GM12878 (cell line): Measurements from ENCODE around the gene KLHL3. TPM values are rescaled to one million over a fixed set of nuclear protein-coding genes. Genes with fewer than 3 reads are reported as not detected.

Experiments
- ATAC-seq: fragments of 200-7000 bp; cut with Tn5 transposase; 3 replicates; pipeline ENCODE4 v1.9.1; 2020; ENCODE audit warnings: mild to moderate bottlenecking, moderate library complexity
- BruUV-seq: library from RNA; stranded (reverse); fragments of 400-500 nt; replicated peaks from 2 replicates; lab custom pipeline; 2021; lab: Mats Ljungman, UMichigan
- CTCF ChIA-PET: fragments of 300-600 bp; sonication (Branson Sonifier 250); formaldehyde crosslinking; extraction: SDS; loops from one replicate; lab custom pipeline; 2021; ENCODE audit warnings: inconsistent platforms; lab: Yijun Ruan, JAX
- POLR2A ChIA-PET: fragments of 350-600 bp; formaldehyde crosslinking; extraction: SDS; loops from one replicate; lab custom pipeline; 2021; ENCODE audit warnings: inconsistent platforms; lab: Charles Lee
- RAD21 ChIA-PET: fragments of 300-600 bp; sonication (Branson Sonifier 250); formaldehyde crosslinking; loops from one replicate; lab custom pipeline; 2023; ENCODE audit warnings: antibody characterized with exemption; ENCODE audit not compliant: unreplicated experiment; lab: Charles Lee
- SMC1A ChIA-PET: fragments of 300-600 bp; sonication (Branson Sonifier 250); formaldehyde crosslinking; loops from one replicate; lab custom pipeline; 2023; ENCODE audit not compliant: unreplicated experiment, uncharacterized antibody; lab: Charles Lee
- DNase-seq: peaks from one replicate; pipeline ENCODE4 v3.0.0-alpha.2; 2011; ENCODE audit warnings: low read depth, low spot score
- FAIRE-seq: peaks from 3 replicates; lab custom pipeline; 2011; peaks lifted over from hg19 to GRCh38; lab: Jason Lieb, UNC
- H2AFZ ChIP-seq: 2 replicates; pipeline ENCODE4 v1.6.0; 2011; ENCODE audit warnings: low read depth, low read length, control low read depth; ENCODE audit not compliant: control insufficient read depth
- H3K27ac ChIP-seq: 2 replicates; pipeline ENCODE4 v1.5.1; 2011; ENCODE audit warnings: control low read depth; ENCODE audit not compliant: control insufficient read depth, insufficient read depth
- H3K27me3 ChIP-seq, 2 experiments: replicated peaks in 1 of 2; 2 replicates each; pipeline versions ENCODE4 v1.6.0 to v1.6.1; 2011; ENCODE audit warnings: low read length in 1 of 2; ENCODE audit not compliant: control insufficient read depth in 2 of 2, insufficient read depth in 2 of 2
- H3K36me3 ChIP-seq, 2 experiments: 2 replicates each; pipeline ENCODE4 v1.5.1; 2011; ENCODE audit warnings: low read length in 1 of 2; ENCODE audit not compliant: control insufficient read depth in 2 of 2, insufficient read depth in 2 of 2
- H3K4me1 ChIP-seq: 2 replicates; pipeline ENCODE4 v1.6.1; 2011; ENCODE audit warnings: mild to moderate bottlenecking, low read length, moderate library complexity, mixed read lengths; ENCODE audit not compliant: control insufficient read depth, insufficient read depth
- H3K4me2 ChIP-seq: 2 replicates; pipeline ENCODE4 v1.6.0; 2011; ENCODE audit warnings: control low read depth; ENCODE audit not compliant: control insufficient read depth, insufficient read depth
- H3K4me3 ChIP-seq: fragments of 200-600 bp; sonication (generic); 2 replicates; pipeline ENCODE4 v1.5.1; 2016
- H3K79me2 ChIP-seq: 2 replicates; pipeline ENCODE4 v1.6.0; 2011; ENCODE audit warnings: low read length; ENCODE audit not compliant: control insufficient read depth, insufficient read depth
- H3K9ac ChIP-seq: 2 replicates; pipeline ENCODE4 v1.8.0; 2011; ENCODE audit warnings: low read length, control low read depth, mixed read lengths; ENCODE audit not compliant: control insufficient read depth, insufficient read depth
- H3K9me3 ChIP-seq: replicated peaks from 3 replicates; pipeline ENCODE4 v1.5.1; 2011; ENCODE audit warnings: mild to moderate bottlenecking, low read length; ENCODE audit not compliant: control insufficient read depth, insufficient read depth
- H4K20me1 ChIP-seq: 2 replicates; pipeline ENCODE4 v1.6.0; 2011; ENCODE audit not compliant: control insufficient read depth, insufficient read depth
- ATF3 ChIP-seq: IDR thresholded peaks from 2 replicates; pipeline ENCODE4 v1.6.1; 2011; ENCODE audit warnings: low read depth, mild to moderate bottlenecking, low read length, moderate library complexity, borderline replicate concordance; ENCODE audit errors: extremely low read depth
- CBX5 ChIP-seq: sonication (generic); IDR thresholded peaks from 2 replicates; pipeline ENCODE4 v1.6.1; 2016; ENCODE audit warnings: low read depth, moderate library complexity, mild to moderate bottlenecking, inconsistent platforms
- HDAC6 ChIP-seq: fragments of 200-600 bp; sonication (generic); IDR thresholded peaks from one replicate; pipeline ENCODE4 v1.8.0; 2017; ENCODE audit warnings: antibody characterized with exemption; ENCODE audit not compliant: unreplicated experiment
- IKZF1 ChIP-seq: fragments of 450-650 bp; conservative IDR thresholded peaks from 2 replicates; pipeline ENCODE4 v1.6.1; 2017; ENCODE audit warnings: antibody characterized with exemption, mild to moderate bottlenecking
- MXI1 ChIP-seq: fragments of 150-350 bp; IDR thresholded peaks from 2 replicates; pipeline ENCODE4 v1.6.1; 2011; ENCODE audit warnings: low read depth, mild to moderate bottlenecking, inconsistent platforms, low read length, improper control_type of control experiment
- PAX5 ChIP-seq: IDR thresholded peaks from 2 replicates; pipeline ENCODE4 v1.6.1; 2011; ENCODE audit warnings: low read depth, low read length, borderline replicate concordance
- RAD21 ChIP-seq: IDR thresholded peaks from 2 replicates; pipeline ENCODE4 v1.6.1; 2011; ENCODE audit warnings: mild to moderate bottlenecking, low read depth, low read length, moderate library complexity; ENCODE audit not compliant: insufficient read depth
- RFX5 ChIP-seq: IDR thresholded peaks from 2 replicates; pipeline ENCODE4 v1.6.1; 2011; ENCODE audit warnings: low read depth, low read length, improper control_type of control experiment
- RUNX3 ChIP-seq: IDR thresholded peaks from 2 replicates; pipeline ENCODE4 v1.6.1; 2012; ENCODE audit warnings: low read length, inconsistent platforms
- SREBF2 ChIP-seq: IDR thresholded peaks from 2 replicates; pipeline ENCODE4 v1.6.1; 2012; ENCODE audit warnings: mild to moderate bottlenecking, low read length
- TARDBP ChIP-seq: IDR thresholded peaks from 2 replicates; pipeline ENCODE4 v1.6.1; 2016; ENCODE audit warnings: borderline replicate concordance
- TCF3 ChIP-seq: IDR thresholded peaks from 2 replicates; pipeline ENCODE4 v1.6.1; 2012; ENCODE audit warnings: low read depth, mild to moderate bottlenecking, low read length, borderline replicate concordance; ENCODE audit not compliant: insufficient read depth
- USF2 ChIP-seq: IDR thresholded peaks from 2 replicates; pipeline ENCODE4 v1.6.1; 2011; ENCODE audit warnings: low read depth, low read length, improper control_type of control experiment, borderline replicate concordance
- WGBS: methylation state at CpG from one replicate; pipeline ENCODE4 v1.1.6; 2016; ENCODE audit warnings: low lambda C conversion rate; ENCODE audit not compliant: insufficient replicate concordance, insufficient coverage; ENCODE audit errors: missing lambda C conversion rate; 5-methylcytosine and 5-hydroxymethylcytosine counted together
- in situ Hi-C: fragments of 300-500 bp; cut with MboI; formaldehyde crosslinking; loops from 9 replicates; pipeline ENCODE4 v1.14.3; 2018; ENCODE audit warnings: mixed read lengths
- intact Hi-C: fragments of 100-400 bp; cut with micrococcal nuclease; formaldehyde crosslinking; loops from one replicate; pipeline ENCODE4 v1.14.2; 2022; ENCODE audit not compliant: unreplicated experiment
- polyA plus RNA-seq, 11 experiments: library from polyadenylated mRNA; depleted of rRNA in 4 of 11; unstranded in 6 of 11; stranded (reverse) in 5 of 11; fragments of >200 nt; fragmentation: Nextera tagmentation in 4 of 11; fragmentation: Illumina TruSeq in 1 of 11; extraction: Ambion mirVana in 4 of 11; extraction: Trizol in 1 of 11; gene quantifications; 1 replicate in 1 of 11; 2 replicates in 10 of 11; pipeline versions ENCODE4 v1.2.1 to v1.2.3, GENCODE V29; 2011 to 2016; ENCODE audit warnings: inconsistent platforms in 2 of 11, missing spikeins in 2 of 11, low read depth in 1 of 11
- total RNA-seq, 4 experiments: library from RNA; depleted of rRNA in 3 of 4; stranded (reverse); fragments of >200 nt in 3 of 4; fragmentation: Illumina TruSeq in 1 of 4; extraction: Trizol in 1 of 4; gene quantifications; 2 replicates each; pipeline versions ENCODE4 v1.2.1 to v1.2.3, GENCODE V29; 2013 to 2021

Gene KLHL3
- total and polyA plus RNA-seq, 10 of the 15 experiments (the other 5 are each of a cell fraction or from before 2014, with no cell fraction given) = 1.7 to 11.7 (median 5.6) TPM

GRCh38 chr5:137657073-137657472, 78.8 kb downstream of the KLHL3 start:
- Histone ChIP-seq H3K79me2 (no peaks in the 10 kb centered on the region), H4K20me1 (no peaks in the 10 kb centered on the region), H3K9ac (no peak overlapping the region), H3K4me2 (no peak overlapping the region), H3K36me3 (no peaks in the 10 kb centered on the region), H3K9me3 (no peaks in the 10 kb centered on the region), H3K4me3 (no peak overlapping the region), H3K4me1 (no peaks in the 10 kb centered on the region), H2AFZ (no peak overlapping the region), H3K27me3 (no peaks in the 10 kb centered on the region), H3K27ac (no peak overlapping the region)
- intact Hi-C loops = no loop called here
- ATAC-seq = no peak
- no peak for TF ChIP-seq CBX5
- TF ChIP-seq SREBF2 = no peak
- no peak for TF ChIP-seq RFX5
- TF ChIP-seq PAX5 = no peak
- no peak for TF ChIP-seq ATF3
- no peak for TF ChIP-seq MXI1
- TF ChIP-seq TARDBP = no peak
- no peak for TF ChIP-seq USF2
- TF ChIP-seq TCF3 = no peak
- no peak for TF ChIP-seq RAD21
- TF ChIP-seq HDAC6 = no peak
- no peak for TF ChIP-seq RUNX3
- TF ChIP-seq IKZF1 = no peak
- DNase-seq = no peak
- FAIRE-seq = no peak
- RAD21 ChIA-PET = no interaction called here
- SMC1A ChIA-PET = interaction anchor here (0.6 to 6.0 kb wide), 5 partner anchors 9 to 280 kb away, joined by 3 to 155 read pairs (median 16); partner anchors contain the start of gene KLHL3
- BruUV-seq = no TSS peak
- POLR2A ChIA-PET = no interaction called here
- CTCF ChIA-PET = interaction anchor here (0.6 to 16.9 kb wide), 4 partner anchors 9 to 82 kb away, joined by 3 to 619 read pairs (median 4); partner anchors contain the start of gene KLHL3
- WGBS = 40% methylated on average over 3 of the region's 3 CpGs
- in situ Hi-C loops = loop anchor here (5.0 kb wide), 1 partner anchor 80 kb away; the partner anchor contains the start of gene KLHL3
